Inflammatory macrophage treated with lipopolysaccharide for 4 hours (primary cell): ENCODE results near the gene AGER.

Experiments used
- DNase-seq: peaks from one replicate; pipeline ENCODE4 v3.0.0-alpha.2; 2020

AGER gene

DNA sequence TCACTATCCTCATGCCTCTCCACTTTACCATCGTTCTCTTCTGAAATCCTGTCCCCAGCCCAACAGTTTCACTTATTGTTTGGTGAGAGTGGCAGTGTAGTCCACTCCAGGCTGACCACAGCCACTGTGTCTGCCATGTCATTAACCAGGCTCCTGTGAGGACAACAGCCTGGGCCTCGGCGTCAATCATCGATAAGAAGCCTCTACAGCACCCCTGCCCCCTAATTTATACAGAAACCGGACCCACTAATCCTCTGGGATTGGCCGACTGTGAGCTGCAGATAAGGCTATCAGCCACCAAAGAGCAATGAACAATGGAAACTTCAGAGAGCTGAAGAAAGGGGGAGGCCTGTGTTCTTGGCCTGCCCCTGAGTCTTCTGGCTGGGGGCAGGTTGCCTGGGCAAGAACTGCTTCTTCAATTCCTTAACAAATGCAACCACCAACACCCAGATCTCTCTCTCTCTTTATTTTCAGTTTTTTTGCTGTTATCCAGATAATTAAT is 16.2 kb downstream of the AGER start:
- DNase-seq: no peak

DNA sequence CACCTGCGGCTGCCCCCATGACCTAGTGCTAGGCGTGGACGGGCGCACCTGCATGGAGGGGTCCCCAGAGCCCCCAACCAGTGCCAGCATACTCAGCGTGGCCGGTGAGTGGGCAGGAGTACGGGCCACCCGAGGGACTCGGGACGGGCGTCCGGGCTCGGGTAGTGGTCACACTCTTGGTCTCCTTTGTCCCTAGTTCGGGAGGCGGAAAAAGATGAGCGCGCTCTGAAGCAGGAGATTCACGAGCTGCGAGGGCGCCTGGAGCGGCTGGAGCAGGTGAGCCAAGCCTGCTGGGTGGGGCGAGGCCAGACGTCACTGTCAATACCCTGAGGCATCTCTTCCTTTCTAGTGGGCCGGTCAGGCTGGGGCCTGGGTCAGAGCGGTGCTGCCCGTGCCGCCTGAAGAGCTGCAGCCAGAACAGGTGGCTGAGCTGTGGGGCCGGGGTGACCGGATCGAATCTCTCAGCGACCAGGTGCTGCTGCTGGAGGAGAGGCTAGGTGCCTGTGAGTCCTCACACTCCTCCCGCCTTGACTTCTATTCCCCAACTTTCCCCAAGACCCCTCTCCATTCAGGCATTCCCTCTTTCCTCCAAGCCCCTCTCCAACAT is 16.8 kb downstream of the AGER start:
- DNase-seq: no peak

DNA sequence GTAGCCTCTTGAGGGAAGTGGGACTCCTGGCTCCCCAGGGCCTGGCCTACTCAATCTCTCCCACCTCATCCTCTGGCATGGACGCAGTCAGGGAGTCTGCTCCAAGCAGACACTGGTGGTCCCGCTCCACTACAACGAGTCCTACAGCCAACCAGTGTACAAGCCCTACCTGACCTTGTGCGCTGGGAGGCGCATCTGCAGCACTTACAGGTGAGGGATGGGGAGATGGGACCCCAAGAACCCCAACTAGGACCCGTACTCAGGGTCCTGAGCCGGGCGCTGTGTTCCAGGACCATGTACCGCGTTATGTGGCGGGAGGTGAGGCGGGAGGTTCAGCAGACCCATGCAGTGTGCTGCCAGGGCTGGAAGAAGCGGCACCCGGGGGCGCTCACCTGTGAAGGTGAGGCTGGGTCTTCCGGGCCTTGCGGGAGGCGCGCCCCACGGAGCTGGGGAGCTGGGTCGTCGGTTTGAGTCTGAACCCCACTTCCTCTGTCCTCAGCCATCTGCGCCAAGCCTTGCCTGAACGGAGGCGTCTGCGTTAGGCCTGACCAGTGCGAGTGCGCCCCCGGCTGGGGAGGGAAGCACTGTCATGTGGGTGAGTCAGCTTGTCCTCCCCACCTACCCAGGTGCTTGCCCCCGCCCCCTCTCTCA is 17.5 kb downstream of the AGER start:
- DNase-seq: no peak

DNA sequence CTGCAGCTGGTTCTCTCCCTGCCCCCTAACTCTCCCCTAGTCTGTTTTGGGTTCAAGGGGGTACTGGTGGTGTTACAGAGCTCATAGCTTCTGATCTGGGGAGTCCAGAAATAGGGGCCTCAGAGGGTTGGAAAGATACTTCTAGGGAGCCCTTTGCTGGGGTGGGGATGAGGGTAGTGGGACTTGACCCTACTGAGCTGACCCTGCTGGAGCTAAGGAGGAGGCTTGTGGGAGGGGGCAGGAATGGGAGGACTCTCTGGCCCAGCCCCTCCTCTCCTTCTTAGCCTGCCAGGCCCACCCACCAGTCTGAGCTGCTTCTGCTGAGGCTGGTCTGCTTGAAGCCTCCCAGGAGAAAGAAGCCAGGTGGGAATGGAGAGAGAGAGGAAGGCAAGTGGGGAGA is 19.8 kb downstream of the AGER start, which contains the start of gene EGFL8:
Gene EGFL8, plus strand, starts transcription at position 301 of the 400 bp plus-strand sequence. CDS start 1,571 bp downstream, outside the sequence.
- no peak for DNase-seq

DNA sequence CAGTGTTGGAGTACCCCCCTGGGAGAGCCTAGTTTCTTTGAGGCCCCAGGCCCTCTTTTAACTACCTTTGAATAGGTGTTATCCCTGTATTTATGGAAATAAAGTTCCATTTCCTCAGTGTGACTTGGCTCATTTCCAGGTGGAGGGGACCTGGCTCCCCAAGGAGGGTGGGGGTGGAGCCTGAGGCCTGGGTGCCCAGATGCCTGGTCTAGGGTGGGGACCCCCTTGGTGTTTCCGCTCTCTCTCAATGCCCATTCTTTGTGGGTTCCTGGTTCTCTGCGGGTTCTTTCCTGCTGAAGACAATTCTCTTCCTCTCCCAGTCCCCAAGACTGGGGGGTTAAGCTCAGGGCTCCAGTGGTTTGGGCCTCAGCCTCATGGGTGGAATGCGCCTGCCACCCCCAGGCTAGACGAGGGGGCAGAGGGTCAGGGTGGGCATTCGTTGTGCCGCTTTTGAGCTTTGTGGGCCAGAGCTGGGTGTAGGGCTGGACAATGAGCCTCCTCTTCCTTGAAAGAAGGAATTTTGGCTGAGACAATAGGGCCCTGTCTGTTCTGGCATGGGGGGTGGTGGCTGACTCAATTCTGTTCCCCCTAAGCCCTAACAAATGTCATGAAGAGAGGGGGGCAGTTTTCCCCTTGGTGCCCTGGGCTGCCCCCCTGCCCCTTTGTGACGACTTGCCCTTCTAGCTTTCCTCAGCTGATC is 20.3 kb downstream of the AGER start:
- DNase-seq: no peak

DNA sequence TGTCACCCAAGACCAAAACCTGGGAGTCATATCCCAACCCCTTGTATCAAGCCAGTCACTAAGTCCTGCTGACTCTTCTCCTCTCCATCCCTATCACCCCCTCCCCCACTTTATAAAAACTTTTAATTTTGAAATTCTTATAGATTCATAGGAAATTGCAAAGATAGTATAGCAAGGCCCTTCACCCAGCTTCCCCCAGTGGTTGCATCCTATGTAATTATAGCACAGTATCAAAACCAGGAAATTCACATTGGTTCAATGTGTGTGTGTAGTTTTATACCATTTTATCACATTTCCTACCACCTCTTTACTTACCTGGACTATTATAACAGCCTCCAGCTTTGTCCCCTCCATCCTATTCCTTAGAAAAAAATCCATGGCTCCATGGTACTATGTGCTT is 26.0 kb downstream of the AGER start:
- DNase-seq: no peak

DNA sequence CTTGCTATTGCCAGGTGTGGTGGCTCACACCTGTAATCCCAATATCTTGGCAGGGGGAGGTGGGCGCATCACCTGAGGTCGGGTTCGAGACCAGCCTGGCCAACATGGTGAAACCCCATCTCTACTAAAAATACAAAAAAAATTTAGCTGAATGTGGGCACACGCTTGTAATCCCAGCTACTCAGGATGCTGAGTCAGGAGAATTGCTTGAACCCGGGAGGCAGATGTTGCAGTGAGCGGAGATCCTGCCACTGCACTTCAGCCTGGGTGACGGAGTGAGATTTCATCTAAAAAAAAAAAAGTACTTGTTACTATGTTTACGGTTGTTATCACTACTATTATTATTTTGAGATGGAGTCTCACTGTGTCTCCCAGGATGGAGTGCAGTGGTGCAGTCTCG is 27.2 kb downstream of the AGER start:
- no peak for DNase-seq

DNA sequence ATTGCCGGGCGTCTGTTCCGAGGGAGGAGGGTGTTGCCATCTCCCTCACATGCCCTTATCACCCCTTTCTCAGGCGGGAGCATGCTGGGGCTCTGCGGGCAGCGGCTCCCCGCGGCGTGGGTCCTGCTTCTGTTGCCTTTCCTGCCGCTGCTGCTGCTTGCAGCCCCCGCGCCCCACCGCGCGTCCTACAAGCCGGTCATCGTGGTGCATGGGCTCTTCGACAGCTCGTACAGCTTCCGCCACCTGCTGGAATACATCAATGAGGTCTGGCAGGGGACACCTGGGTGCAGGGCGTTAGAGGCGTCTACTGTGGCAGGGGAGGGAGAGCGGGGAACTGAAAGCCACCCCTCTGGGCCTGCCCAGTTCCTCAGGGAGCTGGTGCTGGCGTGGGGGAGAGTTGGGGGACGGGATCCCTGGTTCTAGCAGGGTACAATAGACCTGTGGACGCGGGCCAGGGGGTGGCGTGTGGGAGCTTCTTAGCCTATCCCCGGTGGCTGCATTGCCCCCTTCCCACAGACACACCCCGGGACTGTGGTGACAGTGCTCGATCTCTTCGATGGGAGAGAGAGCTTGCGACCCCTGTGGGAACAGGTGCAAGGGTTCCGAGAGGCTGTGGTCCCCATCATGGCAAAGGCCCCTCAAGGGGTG is 29.4 kb downstream of the AGER start:
- peak; percentile 27 for DNase-seq

DNA sequence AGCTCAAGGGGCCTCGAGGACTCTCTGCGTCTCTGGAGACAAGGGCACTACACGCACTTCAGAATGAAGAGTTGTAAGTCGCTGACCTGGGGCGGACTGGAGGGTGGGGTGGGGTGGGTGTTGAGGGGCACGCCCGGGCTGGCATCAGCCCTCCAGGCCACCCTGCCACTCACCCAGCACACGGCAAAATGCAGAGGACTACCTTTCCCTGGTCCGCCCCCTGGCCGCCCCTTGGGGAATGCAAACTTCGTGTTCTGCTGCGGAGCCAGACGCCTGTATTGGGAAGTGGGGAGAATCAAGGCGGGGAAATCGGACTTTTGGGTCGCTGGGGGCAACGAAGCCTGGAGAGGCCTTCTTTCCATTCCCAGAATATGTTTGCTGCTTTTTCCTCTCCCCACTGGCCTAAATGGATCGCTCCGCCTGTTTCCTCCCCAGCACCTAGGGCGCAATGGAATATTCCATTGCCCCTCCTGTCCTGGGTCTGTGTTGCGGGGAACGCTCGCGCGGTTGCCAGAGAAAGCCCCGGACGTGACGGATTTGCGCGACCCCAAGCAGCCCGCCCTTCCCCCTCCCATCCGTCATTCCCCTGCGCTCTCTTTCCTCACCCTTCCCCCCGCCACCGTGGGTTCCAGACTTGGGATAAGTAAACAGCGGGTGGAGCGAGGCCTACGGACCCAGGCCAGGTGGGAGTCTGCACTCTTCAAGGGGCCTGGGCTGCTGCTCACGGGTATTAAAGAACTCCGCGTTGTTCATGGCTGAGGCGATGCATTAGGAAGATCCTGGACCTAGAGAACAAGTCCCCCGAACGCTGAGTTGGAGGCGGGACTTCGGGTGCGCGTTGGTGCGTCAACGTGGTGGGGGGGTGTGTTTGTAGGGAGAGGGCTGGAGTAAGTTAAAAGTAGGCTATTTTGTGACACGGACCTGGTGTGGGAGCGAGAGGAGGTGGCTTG is 30.2 kb downstream of the AGER start, which contains the start of gene PPT2:
Gene PPT2, plus strand, starts transcription at position 578 of the 950 bp plus-strand sequence. CDS start 454 bp downstream, outside the sequence.
- DNase-seq: no peak

DNA sequence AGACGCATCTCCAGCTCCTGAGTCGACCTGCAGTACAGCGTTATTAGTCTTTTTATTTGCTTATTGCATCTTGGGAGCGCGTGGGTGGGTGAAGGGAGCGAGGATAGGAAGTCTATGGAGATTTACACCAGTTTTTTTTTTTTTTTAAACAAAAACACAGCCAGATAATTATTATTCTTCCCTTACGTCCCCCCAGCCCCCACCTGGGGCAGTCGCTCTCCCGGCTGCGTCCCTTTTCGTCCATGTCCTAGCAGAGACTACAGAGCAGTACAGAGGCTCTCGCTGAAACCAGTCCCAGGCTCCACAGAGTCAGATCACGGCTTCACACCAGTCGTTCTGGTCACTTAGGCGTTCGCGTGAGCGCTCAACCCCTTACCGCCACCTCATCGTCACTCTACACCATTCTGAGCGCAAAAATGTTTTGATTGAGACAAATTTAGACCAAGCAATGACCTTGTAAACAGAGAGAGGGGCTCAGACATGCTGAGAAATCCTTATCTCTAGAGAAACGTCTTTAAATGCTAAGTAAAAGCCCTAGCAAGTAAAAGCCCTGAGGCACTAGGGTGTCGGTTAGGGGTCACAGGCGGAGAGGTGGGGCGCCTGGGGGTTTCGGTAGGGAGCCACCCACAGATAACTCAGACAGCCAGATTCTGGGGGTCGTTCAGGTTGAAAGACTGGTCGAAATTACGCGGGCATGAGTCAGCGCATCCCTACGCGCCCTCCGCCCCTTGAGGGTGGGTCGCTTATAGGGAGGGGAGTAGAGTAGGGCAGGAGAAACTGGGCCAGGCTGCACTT is 31.1 kb downstream of the AGER start:
- DNase-seq: no peak

DNA sequence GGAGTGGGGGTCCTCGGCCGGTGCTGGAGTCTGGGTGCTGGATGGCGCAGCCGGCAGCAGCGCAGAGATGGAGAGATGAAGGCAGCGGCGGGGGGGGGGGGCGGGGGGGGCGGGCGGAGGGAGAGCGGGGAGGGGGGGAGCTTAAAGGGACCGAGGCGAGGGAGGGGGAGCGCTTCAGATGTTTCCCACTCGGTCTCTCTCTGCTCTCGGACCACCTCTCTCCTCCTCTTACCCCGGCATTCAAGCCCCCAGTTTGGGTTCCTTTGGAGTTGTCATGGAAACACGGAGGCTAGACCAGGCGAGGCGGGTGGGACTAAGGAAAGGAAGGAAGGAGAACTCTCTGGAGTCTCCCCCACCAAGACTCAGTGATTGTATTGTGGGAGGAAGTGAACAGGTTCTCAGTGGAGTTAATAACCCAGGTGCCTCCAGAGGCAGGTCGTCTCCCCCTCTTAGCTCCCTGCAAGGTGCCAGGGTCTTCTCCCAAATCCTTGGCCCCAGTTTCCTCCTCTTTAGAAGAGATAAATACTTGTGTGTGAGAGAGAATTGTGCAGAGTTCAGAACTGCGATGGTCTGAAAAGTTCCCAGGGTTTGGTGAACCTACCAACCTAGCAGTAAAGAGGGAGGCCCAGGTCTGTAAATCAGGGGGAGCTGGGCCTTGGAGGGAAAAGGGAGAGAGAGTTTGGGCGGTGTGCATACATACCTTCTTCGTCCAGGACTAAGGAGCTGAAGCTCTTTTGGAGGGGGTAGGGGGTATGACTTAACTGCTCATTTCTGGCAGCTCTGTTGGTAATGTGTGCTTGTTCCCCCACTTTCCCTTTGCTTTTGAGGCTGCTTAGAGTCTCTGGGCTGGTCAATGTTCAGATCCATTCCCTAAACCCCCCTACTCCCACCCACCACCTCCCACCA is 31.9 kb downstream of the AGER start, which contains the start of gene PRRT1:
Gene PRRT1, minus strand, starts transcription at position 77 of the 906 bp plus-strand sequence. CDS start 112 bp downstream, outside the sequence.
- no peak for DNase-seq

DNA sequence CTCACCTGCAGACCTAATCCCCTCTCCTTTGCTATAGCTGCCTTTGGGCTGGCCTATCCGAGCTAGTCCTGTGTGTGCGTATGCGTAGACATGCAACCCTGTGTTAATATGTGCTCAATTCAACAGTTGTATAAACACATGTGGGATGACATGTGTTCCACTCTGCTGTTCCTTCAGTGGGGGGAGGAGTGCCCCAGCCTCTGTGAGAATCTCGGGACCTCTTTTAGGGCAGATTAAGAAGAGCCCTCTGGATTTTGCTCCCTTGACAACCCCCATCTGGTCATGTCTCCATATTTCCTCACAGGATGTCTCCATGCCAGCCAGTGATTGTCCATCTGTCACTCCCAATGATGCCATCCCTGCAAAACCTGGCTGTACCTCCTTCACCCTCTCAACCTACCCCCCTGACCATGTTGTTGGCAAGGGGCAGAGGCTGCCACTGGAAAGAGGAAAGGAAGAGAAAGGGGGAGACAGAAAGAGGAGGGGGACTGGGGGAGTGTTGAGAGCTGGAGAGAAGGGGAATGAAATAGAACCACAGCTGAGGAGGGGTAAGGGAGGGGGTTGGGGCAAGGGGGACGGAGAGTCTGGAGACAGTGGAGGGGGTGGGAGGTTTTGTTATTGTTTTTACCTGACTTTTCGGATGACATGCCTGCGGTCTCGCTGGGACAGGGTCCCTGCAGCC is 32.7 kb downstream of the AGER start:
- no peak for DNase-seq

DNA sequence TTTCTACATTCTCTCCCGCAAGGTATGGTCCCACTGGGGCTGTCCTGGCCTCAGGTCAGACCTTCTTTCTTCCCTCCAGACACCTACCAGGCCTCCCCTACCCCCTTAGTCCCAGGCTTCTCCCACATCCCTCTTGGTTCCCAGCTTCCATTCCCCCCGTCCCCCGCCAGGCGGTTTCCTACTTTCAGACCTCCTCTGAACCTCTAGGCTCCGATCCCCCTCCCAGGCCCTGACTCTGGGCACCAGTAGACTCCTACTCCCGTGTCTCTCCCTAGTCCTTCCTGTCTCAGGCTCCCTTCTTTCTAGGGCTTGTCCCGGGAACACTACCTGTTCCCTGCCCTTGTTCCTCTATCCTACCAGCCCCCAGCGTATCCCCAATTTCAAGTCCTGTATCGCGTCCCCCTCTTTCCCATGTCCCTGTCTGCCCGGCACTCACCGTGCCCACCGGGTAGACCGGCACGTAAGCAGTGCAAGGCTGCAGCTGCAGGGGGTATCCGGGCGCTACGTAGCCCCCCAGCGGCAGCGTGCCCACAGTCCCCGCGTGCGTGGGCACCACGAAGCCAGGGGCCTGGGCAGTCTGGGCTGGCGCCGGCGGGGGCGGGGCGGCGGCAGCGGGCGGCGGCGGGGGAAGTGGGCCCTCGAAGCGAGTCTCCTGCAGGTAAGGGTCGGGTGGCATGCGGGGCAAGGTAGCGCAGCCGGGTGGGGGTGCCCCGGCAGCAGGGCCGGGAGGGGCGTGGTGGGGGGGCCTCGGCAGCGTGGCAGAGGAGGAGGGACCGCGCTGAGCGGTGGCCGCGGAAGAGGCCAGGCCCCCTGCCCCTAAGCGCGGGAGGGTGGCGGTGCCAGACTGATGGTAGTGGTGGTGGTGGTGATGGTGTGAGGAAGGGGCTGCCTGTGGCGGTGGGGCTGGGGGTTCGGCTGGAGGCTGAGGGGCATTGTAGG is 33.9 kb downstream of the AGER start:
- DNase-seq: no peak

DNA sequence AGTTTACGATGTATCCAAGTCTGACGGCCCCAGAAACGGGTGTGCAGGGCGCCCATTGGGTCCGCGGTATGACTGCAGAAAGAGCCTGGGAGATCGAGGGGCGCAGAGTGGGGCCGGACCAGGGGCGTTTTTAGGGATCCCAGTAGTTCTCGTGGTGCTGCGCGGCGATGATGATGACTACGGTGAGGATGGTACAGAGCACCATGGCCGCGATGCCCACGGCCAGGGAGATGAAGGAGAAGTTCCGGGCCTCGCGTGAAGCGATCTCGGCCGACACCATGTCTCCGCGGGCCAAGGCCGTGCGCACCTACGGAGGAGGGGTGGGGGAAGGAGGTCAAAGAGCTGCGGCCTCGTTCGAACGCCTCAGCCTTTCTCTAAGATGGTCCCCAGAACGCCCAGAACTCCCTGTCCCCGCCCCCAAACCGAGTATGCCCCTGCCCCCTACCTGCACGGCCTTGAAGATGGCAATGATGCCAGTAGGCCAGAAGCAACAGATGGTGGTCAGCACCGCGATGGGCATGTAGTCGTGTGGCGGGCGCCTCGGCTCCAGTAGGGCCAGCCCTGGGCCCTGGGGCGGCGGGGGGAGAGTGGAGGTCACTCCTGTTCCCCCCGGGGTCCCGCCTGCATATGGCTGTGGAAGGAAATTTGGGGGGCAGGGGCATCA is 34.8 kb downstream of the AGER start:
- DNase-seq: no peak

DNA sequence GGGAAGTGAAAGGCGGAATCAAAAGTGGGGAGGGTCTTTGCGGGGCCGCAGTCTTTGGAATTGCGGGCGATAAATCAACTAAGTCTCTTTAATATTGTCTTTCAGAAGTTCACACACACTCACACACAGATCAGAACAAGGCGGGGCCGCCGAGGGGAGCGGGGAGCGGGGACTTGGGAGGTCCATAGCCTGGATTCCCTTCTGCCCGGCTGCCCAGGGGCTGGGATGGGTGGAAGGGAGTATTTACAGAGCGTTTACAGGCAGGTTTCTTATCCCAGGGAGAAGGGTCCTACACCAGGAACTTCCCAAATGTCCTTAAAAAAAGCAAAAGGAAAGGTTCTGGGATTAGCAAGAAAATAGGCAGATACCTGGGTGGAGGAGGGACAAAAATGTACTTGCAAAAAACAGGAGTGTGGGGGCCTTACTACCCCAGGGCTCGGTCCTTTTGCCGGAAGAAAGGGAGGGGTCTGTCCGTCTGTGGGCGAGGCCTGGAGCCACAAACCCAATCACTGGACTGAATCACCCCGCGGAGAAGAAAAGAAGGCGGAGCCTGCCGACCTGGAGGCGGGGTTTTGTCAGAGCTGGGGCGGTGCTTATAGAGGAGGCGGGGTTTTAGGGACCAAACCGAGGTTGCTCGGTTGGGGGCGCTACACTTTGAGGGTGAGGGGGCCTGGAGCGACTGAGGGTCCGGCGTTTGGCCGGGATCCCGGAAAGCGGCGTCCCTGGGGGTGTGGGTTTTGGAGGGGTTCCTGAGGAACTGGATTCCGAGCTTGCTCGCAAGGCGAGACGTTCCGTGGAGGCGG is 35.6 kb downstream of the AGER start:
- DNase-seq: peak; percentile 84

DNA sequence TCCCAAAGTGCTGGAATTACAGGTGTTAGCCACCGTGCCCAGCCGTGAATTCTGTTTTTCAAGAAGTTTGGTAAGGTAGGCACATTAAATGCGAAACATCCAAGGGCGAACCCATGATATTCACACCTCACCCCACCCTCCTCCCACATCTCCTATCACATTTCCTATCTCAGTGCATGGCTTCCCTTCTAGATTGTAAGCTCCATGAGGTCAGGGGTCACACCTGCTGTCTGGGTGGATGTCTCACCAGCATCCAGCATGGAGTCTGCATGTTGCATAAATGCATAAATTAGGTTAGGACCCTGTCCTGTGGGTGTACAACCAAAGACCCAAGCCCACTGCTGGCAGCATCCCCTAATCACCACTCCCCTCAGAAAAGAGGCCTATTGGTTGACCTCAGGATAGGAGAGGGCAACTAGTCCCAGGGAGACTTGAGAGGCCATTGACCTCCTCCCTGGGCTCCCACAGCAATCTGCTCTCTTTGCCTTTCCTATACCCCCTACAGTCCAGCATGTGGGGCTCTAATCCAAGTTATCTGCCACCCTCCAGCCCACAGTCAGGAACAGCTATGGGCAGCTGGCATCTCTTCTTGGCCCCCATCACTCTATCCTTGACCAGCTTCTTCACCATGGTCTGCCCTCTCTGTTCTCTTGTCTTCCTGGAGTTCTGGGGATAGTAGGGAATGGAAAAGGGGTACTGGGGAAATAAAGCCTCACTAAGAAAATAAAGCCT is 36.5 kb downstream of the AGER start:
- DNase-seq: no peak
